Thoracic aorta (tissue), 2 donors: Measurements from ENCODE around the gene SLC44A1. TPM values are rescaled to one million over a fixed set of nuclear protein-coding genes. Genes with fewer than 3 reads are reported as not detected.

Experiments used
- ATAC-seq: fragments of 150-250 bp; one replicate; pipeline ENCODE4 v1.8.0; 2017; ENCODE audit warnings: low read depth; ENCODE audit not compliant: insufficient number of reproducible peaks, low FRiP score
- DNase-seq: peaks from one replicate; pipeline ENCODE4 v3.0.0-alpha.2; 2020; ENCODE audit warnings: low spot score
- H3K27ac ChIP-seq, 2 donors: fragments of 200-600 bp; sonication (generic); 1 replicate in 1 of 2; 2 replicates in 1 of 2; pipeline ENCODE4 v1.5.1; 2016; ENCODE audit warnings: mild to moderate bottlenecking in 2 of 2, moderate library complexity in 2 of 2
- H3K27me3 ChIP-seq: fragments of 200-600 bp; sonication (generic); replicated peaks from 2 replicates; pipeline ENCODE4 v1.6.0; 2016; ENCODE audit warnings: mild to moderate bottlenecking; ENCODE audit not compliant: insufficient read depth
- H3K36me3 ChIP-seq: fragments of 200-600 bp; sonication (generic); one replicate; pipeline ENCODE4 v1.5.1; 2016
- H3K4me1 ChIP-seq, 2 donors: fragments of 200-600 bp; sonication (generic); 1 replicate in 1 of 2; 2 replicates in 1 of 2; pipeline versions ENCODE4 v1.5.1 to v1.6.0; 2016; ENCODE audit warnings: low read depth in 2 of 2, mild to moderate bottlenecking in 1 of 2; ENCODE audit not compliant: control insufficient read depth in 1 of 2
- H3K4me3 ChIP-seq: fragments of 200-600 bp; sonication (generic); 2 replicates; pipeline ENCODE4 v1.5.1; 2016; ENCODE audit warnings: mild to moderate bottlenecking
- H3K9me3 ChIP-seq: fragments of 200-600 bp; sonication (generic); 2 replicates; pipeline ENCODE4 v1.5.1; 2016
- CTCF ChIP-seq: fragments of 200-600 bp; sonication (generic); IDR thresholded peaks from one replicate; pipeline ENCODE4 v1.5.1; 2019; ENCODE audit warnings: antibody characterized with exemption
- total RNA-seq, 2 donors: library from RNA; depleted of rRNA; stranded (reverse); fragments of >200 nt; gene quantifications; one replicate each; pipeline versions ENCODE4 v1.1.0 to v1.2.3, GENCODE V29; 2016

Gene SLC44A1
- total RNA-seq, 2 donors from 2014 or later: 33.9 to 58.8 TPM

- Histone ChIP-seq H3K27ac (no peak overlapping the region), H3K4me3 (no peak overlapping the region), H3K9me3 (no peaks in the 10 kb centered on the region), H3K27me3 (no peaks in the 10 kb centered on the region), H3K36me3 (no peaks in the 10 kb centered on the region), H3K4me1 (no peaks in the 10 kb centered on the region)
- ATAC-seq (no peak), DNase-seq (no peak)
- no peak for TF ChIP-seq CTCF
Measured at GRCh38 chr9:105390871-105391270, 146.4 kb downstream of the SLC44A1 start.

- TF ChIP-seq CTCF: no peak
- Histone ChIP-seq H3K4me1 (no peaks in the 10 kb centered on the region), H3K9me3 (no peaks in the 10 kb centered on the region), H3K4me3 (no peak overlapping the region), H3K36me3 (no peaks in the 10 kb centered on the region), H3K27me3 (no peaks in the 10 kb centered on the region), H3K27ac (no peak overlapping the region)
- DNase-seq: no peak
- ATAC-seq: no peak
Measured at GRCh38 chr9:105391288-105391687, 146.8 kb downstream of the SLC44A1 start.

GRCh38 chr9:105392531-105392930 lies 148.1 kb downstream of the SLC44A1 start:
- no peak for TF ChIP-seq CTCF
- H3K27me3 ChIP-seq: no peaks in the 10 kb centered on the region
- H3K4me1 ChIP-seq: no peaks in the 10 kb centered on the region
- ATAC-seq (no peak), DNase-seq (no peak)
- H3K9me3 ChIP-seq: no peaks in the 10 kb centered on the region
- H3K36me3 ChIP-seq: no peaks in the 10 kb centered on the region
- no peak overlapping the region for H3K27ac ChIP-seq
- no peak overlapping the region for H3K4me3 ChIP-seq

- Histone ChIP-seq H3K9me3 (no peaks in the 10 kb centered on the region), H3K27ac (no peak overlapping the region), H3K36me3 (no peaks in the 10 kb centered on the region), H3K4me3 (no peak overlapping the region), H3K4me1 (no peaks in the 10 kb centered on the region), H3K27me3 (no peaks in the 10 kb centered on the region)
- DNase-seq (no peak), ATAC-seq (no peak)
- no peak for TF ChIP-seq CTCF
Measured at GRCh38 chr9:105393576-105394344, 149.3 kb downstream of the SLC44A1 start.

GRCh38 chr9:105396441-105396840 lies 152.0 kb downstream of the SLC44A1 start:
- TF ChIP-seq CTCF: no peak
- H3K36me3 ChIP-seq: no peaks in the 10 kb centered on the region
- no peak overlapping the region for H3K4me3 ChIP-seq
- H3K27me3 ChIP-seq: no peaks in the 10 kb centered on the region
- no peak overlapping the region for H3K27ac ChIP-seq
- ATAC-seq (no peak), DNase-seq (no peak)
- no peaks in the 10 kb centered on the region for H3K4me1 ChIP-seq
- H3K9me3 ChIP-seq: no peaks in the 10 kb centered on the region
